HFFc6 (cell line): ENCODE data around the gene ITPRIP. TPM values are rescaled to one million over a fixed set of nuclear protein-coding genes. Genes with fewer than 3 reads are reported as not detected.
A peak's percentile ranks its signal among the peaks of the same experiment; 100 is the strongest.

Experiments
- DNase-seq: peaks from one replicate; pipeline ENCODE4 v3.0.0-alpha.2; 2018
- H3K27ac Mint-ChIP-seq: 2 replicates; pipeline ENCODE4 v1.8.0; 2020; ENCODE audit warnings: mild to moderate bottlenecking, mixed read lengths
- H3K27me3 Mint-ChIP-seq: 2 replicates; pipeline ENCODE4 v1.8.0; 2021; ENCODE audit warnings: mild to moderate bottlenecking, moderate library complexity, mixed read lengths; ENCODE audit not compliant: insufficient read depth
- H3K36me3 Mint-ChIP-seq: 2 replicates; pipeline ENCODE4 v1.8.0; 2021; ENCODE audit warnings: low read depth, mixed read lengths
- H3K4me1 Mint-ChIP-seq: 2 replicates; pipeline ENCODE4 v1.8.0; 2020; ENCODE audit warnings: low read depth, mixed read lengths
- H3K4me3 Mint-ChIP-seq: 2 replicates; pipeline ENCODE4 v1.8.0; 2020; ENCODE audit warnings: mild to moderate bottlenecking, moderate library complexity, mixed read lengths
- H3K9me3 Mint-ChIP-seq: 2 replicates; pipeline ENCODE4 v1.8.0; 2020; ENCODE audit warnings: mild to moderate bottlenecking, mixed read lengths
- microRNA-seq: library from miRNA; unstranded; fragments of <30 nt; microRNA quantifications from one replicate; pipeline ENCODE4, GENCODE V29; 2019
- total RNA-seq, 6 experiments: library from RNA; stranded (reverse); fragmentation: NEBNext Ultra II Directional; extraction: Animal tissue kit (Norgen Biotek cat#: 25700); gene quantifications; 2 replicates in 1 of 6; 3 replicates in 5 of 6; pipeline ENCODE4 v1.2.3, GENCODE V29; 2021
- TF ChIP-seq, protein P1 (sequence below): fragments of 200-600 bp; sonication (generic); IDR thresholded peaks from 2 replicates; pipeline ENCODE4 v1.5.0; 2021; ENCODE audit warnings: antibody characterized with exemption, mild to moderate bottlenecking

The ITPRIP gene
- total RNA-seq, 6 experiments from 2014 or later: 23.9 to 34.7 (median 29.7) TPM

GRCh38 chr10:104267721-104268404, 70.4 kb downstream of the ITPRIP start:
- Mint-ChIP-seq H3K9me3 (no peaks in the 10 kb centered on the region), H3K27me3 (no peaks in the 10 kb centered on the region), H3K36me3 (peaks cover 48% of the 10 kb centered on the region), H3K4me3 (no peak overlapping the region), H3K4me1 (peaks cover 15% of the 10 kb centered on the region), H3K27ac (0 out of 2 replicates have a peak overlapping the region, but pooled peaks have one; percentile 35)
- DNase-seq: no peak
- TF ChIP-seq, protein P1, sequence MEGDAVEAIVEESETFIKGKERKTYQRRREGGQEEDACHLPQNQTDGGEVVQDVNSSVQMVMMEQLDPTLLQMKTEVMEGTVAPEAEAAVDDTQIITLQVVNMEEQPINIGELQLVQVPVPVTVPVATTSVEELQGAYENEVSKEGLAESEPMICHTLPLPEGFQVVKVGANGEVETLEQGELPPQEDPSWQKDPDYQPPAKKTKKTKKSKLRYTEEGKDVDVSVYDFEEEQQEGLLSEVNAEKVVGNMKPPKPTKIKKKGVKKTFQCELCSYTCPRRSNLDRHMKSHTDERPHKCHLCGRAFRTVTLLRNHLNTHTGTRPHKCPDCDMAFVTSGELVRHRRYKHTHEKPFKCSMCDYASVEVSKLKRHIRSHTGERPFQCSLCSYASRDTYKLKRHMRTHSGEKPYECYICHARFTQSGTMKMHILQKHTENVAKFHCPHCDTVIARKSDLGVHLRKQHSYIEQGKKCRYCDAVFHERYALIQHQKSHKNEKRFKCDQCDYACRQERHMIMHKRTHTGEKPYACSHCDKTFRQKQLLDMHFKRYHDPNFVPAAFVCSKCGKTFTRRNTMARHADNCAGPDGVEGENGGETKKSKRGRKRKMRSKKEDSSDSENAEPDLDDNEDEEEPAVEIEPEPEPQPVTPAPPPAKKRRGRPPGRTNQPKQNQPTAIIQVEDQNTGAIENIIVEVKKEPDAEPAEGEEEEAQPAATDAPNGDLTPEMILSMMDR: no peak

DNA sequence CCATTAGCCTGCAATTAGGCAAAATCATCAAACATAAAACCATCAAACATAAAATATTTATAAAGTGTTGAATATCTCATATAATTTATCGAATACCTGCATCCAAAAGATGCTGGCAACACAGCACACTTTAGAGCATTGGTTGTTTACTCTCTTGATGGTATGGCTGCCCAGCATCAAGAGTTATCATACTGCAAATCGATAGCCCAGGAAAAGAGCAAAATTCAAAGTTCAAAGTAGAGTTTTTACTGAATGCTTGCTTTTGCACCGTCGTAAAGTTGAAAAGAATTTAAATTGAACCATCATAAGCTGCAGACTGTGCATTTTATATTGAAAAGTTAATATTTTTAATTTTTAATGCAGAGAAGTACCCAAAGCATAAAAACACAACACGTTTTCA, 73.5 kb downstream of the ITPRIP start:
- Mint-ChIP-seq H3K4me3 (no peak overlapping the region), H3K36me3 (peaks cover 69% of the 10 kb centered on the region), H3K9me3 (no peaks in the 10 kb centered on the region), H3K27me3 (no peaks in the 10 kb centered on the region), H3K27ac (no peak overlapping the region), H3K4me1 (peaks cover 36% of the 10 kb centered on the region)
- no peak for DNase-seq
- TF ChIP-seq, protein P1: no peak

- Mint-ChIP-seq H3K4me1 (peaks cover 53% of the 10 kb centered on the region), H3K9me3 (no peaks in the 10 kb centered on the region), H3K27ac (peak overlapping the region; percentile 82; the same call in 1 of the 2 replicates), H3K36me3 (peaks cover 69% of the 10 kb centered on the region), H3K4me3 (no peak overlapping the region), H3K27me3 (no peaks in the 10 kb centered on the region)
- DNase-seq: no peak
- TF ChIP-seq, protein P1: no peak
Measured at GRCh38 chr10:104262055-104262454, 76.2 kb downstream of the ITPRIP start.

DNA sequence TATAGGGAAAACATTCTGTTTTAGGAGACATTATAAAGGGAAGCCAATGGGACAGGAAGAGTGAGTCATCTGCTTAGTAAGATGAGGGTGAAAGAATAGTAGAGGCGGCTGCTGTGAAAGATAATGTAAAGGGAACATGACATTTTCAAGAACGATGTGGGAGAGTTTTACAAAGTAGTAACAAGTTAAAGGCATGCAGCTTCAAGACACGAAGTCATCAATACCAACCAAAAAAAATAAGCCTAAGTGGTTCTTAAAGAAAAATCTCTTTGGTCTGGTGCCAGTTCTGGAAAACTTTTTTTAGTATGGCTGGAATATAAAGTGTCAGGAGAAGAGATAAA, 77.5 kb downstream of the ITPRIP start:
- H3K4me1 Mint-ChIP-seq: peaks cover 66% of the 10 kb centered on the region
- H3K27ac Mint-ChIP-seq: peak overlapping the region; percentile 82
- TF ChIP-seq, protein P1: no peak
- H3K4me3 Mint-ChIP-seq: peak overlapping the region; percentile 61
- DNase-seq: peak; percentile 60
- no peaks in the 10 kb centered on the region for H3K27me3 Mint-ChIP-seq
- H3K36me3 Mint-ChIP-seq: peaks cover 63% of the 10 kb centered on the region
- no peaks in the 10 kb centered on the region for H3K9me3 Mint-ChIP-seq

GRCh38 chr10:104259999-104260774, 78.1 kb downstream of the ITPRIP start:
- H3K27me3 Mint-ChIP-seq: no peaks in the 10 kb centered on the region
- H3K4me3 Mint-ChIP-seq: peak overlapping the region; percentile 61
- TF ChIP-seq, protein P1: no peak
- H3K9me3 Mint-ChIP-seq: no peaks in the 10 kb centered on the region
- DNase-seq: peak; percentile 17
- H3K36me3 Mint-ChIP-seq: peaks cover 58% of the 10 kb centered on the region
- H3K4me1 Mint-ChIP-seq: peaks cover 66% of the 10 kb centered on the region
- H3K27ac Mint-ChIP-seq: peak overlapping the region; percentile 82

Small RNAs within 50 kb of the gene (microRNA-seq; reads per million reads assigned to microRNA genes)
- gene MIR4482: not detected

Other genes with a start within 250 kb of the ITPRIP start
- gene SFR1, start 216.3 kb downstream of the ITPRIP start, total RNA-seq: 1 to 10 TPM; 4.4 to 6.5 (median 5.7) TPM
- gene CFAP43, start 106.1 kb downstream of the ITPRIP start, total RNA-seq: under 1 TPM in 1 of 6 experiments, not detected in 5; 0.14 TPM
- 100 to 1,000 TPM; 213 to 242 (median 224) TPM for gene GSTO1, start 83.6 kb downstream of the ITPRIP start, total RNA-seq
- 10 to 100 TPM in 4 of 6 experiments, 1 to 10 TPM in 2; 2.5 to 15.0 (median 12.3) TPM for gene GSTO2, start 69.3 kb downstream of the ITPRIP start, total RNA-seq
- 1 to 10 TPM in 1 of 6 experiments, under 1 TPM in 5; 0.35 to 1.1 (median 0.41) TPM for gene CFAP58, start 15.4 kb upstream of the ITPRIP start, total RNA-seq